ENCODE data around the gene CDC25A. TPM values are rescaled to one million over a fixed set of nuclear protein-coding genes. Genes with fewer than 3 reads are reported as not detected.

CDC25A gene
- total RNA-seq, 1 donor from 2014 or later = 9.1 TPM

- no peak for DNase-seq (ENCODE audit: low read depth in 2 of 2)
Measured at GRCh38 chr3:48196611-48197010, 8.4 kb upstream of the CDC25A start.

- DNase-seq (ENCODE audit: low read depth in 2 of 2) = peak in 1 of 2 donors; percentile 46
Measured at GRCh38 chr3:48194446-48195071, 6.3 kb upstream of the CDC25A start.

- no peak for DNase-seq (ENCODE audit: low read depth in 2 of 2)
Measured at GRCh38 chr3:48190911-48191310, 2.7 kb upstream of the CDC25A start.

GRCh38 chr3:48189321-48189720, 1.1 kb upstream of the CDC25A start:
- no peak for DNase-seq (ENCODE audit: low read depth in 2 of 2)

GRCh38 chr3:48187579-48188265, 495 bp downstream of the CDC25A start:
- DNase-seq (ENCODE audit: low read depth in 2 of 2) = peak in 1 of 2 donors; percentile 33

- peak in 1 of 2 donors; percentile 22 for DNase-seq (ENCODE audit: low read depth in 2 of 2)
Measured at GRCh38 chr3:48187301-48187578, 977 bp downstream of the CDC25A start.

DNA sequence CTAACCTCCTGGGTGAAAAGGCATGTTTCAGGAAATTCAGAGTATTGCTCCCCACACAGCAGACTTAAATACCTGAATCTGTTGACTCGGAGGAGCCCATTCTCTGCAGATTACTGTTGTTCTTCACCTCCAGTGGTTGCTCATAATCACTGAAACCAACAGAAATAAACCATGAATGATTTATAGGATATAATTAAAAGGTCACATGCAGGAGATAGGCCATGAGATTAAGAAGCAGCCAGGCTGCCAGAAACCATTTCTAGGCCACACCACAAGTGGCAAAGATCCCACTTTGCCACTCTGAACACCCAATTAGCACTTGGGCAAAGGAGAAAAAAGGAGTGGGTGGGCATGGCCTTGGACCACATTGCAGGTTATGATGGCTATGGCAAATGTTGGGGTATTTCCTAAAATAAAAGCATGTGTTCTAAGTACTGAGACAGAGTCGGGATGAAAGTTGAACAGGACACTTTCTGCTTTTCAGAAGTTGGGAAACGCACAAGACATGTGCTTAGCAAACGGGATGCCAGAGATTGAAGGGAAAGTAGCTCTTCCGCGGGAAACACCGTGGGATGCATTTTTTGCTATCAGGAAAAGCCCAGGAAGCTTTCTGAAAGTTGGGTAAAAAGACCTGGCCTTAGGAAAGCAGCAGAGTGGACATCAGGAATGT, 1.5 kb downstream of the CDC25A start:
- peak in 1 of 2 donors; percentile 17 for DNase-seq (ENCODE audit: low read depth in 2 of 2)

DNA sequence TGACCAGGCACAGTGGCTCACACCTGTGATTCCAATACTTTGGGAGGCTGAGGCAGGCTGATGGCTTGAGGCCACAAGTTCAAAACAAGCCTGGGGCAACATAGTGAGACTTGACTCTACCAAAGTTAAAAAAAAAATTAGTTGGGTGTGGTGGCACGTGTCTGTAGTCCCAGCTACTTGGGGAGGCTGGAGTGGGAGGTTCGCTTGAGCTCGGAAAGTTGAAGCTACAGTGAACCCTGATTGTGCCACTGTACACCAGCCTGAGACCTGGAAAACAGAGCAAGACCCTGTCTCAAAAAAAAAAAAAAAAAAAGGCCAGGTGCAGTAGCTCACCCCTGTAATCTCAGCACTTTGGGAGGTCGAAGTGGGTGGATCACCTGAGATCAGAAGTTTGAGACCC, 3.1 kb downstream of the CDC25A start:
- no peak for DNase-seq (ENCODE audit: low read depth in 2 of 2)

DNA sequence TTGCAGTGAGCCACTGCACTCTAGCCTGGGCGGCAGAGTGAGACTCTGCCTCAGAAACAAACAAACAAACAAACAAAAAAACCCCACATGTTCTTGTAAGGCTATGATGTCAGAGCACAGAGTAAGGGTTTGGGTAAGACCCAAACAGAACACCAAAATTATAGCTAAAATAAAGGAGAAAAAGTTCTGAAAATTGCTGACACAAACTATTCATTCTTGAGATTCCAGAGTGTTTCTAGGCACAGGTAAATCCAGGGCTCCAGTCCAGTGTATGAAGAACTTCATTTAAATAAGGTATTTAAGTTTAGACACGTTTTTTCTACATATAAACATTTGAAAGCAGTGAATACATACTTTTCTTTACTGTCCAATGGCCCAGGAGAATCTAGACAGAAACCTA, 3.9 kb downstream of the CDC25A start:
- no peak for DNase-seq (ENCODE audit: low read depth in 2 of 2)

- DNase-seq (ENCODE audit: low read depth in 2 of 2) = no peak
Measured at GRCh38 chr3:48180531-48181253, 7.5 kb downstream of the CDC25A start.

GRCh38 chr3:48180021-48180420, 8.2 kb downstream of the CDC25A start:
- DNase-seq (ENCODE audit: low read depth in 2 of 2) = no peak

- DNase-seq (ENCODE audit: low read depth in 2 of 2) = no peak
Measured at GRCh38 chr3:48178072-48178471, 10.1 kb downstream of the CDC25A start.

DNA sequence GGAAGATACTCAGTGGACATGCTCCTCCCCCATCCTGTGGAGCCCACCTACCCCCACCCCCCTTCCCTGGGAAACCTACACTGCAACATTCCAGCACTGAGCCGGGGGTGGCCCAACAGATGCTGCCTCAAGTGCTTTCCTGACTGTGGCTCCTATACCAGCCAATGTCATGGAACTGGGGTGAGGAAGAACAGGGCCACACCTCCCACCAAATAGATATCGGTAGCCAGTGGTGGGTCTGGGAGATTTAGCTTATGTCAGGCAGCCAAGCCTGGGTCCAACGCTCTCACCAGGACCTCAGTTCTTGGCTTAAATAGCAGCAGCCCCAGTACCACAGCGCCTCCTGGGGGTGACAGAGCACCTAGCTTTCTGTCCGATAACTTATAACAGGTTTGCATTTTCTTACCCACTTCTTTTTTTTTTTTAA, 30.3 kb downstream of the CDC25A start:
- peak; percentile 43 to 77 for DNase-seq (ENCODE audit: low read depth in 2 of 2)

DNA sequence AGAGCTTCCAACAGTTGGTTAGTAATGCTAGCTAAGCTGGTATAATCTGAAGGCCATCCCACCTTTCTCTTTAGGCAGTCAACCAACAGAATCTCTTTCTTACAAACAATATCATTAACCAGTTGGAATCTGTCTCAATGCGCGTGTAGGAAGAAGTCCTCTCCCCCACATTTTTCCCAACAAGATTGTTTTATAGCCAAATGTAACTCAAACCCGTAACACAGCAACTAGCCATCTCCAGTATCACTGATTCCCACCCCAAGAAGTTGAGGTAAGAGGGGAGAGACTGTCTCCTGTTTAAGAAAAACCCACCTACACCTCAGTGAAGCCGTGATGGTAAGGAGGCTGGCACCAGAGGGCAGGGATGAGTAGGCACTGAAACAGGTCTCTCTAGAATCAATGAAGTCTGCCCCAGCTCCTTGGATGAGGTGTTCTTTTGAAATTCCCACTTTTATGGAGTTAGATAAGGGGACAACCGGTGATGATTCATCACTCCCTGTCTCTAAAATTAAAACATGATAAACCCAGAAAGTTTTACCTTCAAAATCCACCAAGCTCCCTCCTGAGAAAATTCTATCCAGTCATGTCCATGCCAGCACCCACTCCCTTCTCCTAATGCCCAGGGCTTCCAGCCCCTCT, 30.9 kb downstream of the CDC25A start:
- no peak for DNase-seq (ENCODE audit: low read depth in 2 of 2)

GRCh38 chr3:48156163-48156562, 32.1 kb downstream of the CDC25A start:
- no peak for DNase-seq (ENCODE audit: low read depth in 2 of 2)

GRCh38 chr3:48155122-48155521, 33.1 kb downstream of the CDC25A start:
- peak in 1 of 2 donors; percentile 77 for DNase-seq (ENCODE audit: low read depth in 2 of 2)

DNA sequence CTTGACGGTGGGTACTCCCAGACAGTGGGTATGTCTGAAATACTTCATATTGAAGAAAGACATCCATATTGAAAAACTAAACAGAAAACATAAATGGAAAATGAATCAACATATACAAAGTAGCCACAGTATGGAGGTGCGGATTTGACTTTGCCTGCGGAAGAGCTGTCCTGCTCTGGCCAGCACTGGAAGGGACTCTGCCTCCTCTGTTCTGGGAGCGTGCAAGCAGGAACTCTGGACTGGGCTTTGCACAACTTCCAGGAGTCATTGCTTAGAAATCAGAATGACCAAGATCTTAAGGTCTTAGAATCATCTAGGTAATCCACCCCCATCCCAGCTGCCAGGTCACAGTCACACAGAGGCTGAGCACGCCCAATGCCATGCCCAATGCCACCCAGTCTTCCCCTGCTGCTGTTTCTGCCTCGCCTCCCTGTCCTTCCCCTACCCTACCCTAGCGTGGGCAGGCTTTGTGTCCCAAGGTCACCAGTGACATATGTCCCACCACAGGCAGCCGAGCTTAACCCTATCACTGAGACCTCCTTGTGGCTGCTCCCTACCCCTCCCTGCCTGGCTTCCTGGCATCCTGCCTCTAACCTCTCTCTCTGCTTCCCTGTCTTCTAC, 36.3 kb downstream of the CDC25A start:
- DNase-seq (ENCODE audit: low read depth in 2 of 2) = no peak

DNA sequence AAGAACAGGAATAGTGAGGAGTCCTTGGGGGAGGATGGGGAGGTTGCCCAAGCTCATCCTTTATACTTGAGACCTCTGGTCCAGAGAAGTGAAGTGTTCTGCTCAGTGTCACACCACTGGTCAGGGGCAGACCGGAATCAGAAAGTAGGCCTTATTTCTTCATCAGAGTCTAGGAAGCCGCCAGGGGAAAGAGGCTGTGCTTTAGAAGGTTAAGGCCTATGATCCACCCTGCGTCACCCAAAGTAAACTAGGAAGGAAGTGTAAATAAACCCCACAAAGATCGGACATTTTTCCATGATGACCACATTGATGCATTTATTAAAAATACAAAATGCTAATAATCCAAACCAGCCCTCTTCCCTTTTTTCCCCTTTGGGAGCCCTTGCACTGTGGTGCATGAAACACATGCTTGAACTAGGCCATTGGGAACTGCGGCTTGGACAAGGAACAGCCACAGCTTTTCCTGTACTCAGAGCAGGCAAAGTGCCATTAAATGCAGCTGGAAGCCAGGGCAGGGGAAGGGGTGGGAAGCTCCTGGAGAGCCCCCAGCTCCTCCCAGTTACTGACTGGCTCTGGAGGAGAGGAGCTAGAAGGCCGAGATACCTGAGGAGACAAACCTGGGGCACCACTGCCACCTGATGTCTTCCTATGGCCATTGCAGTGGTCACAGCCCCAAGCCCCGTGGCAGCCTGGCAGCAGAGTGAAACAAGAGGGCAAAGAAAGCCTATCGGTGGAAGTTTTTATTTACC, 37.0 kb downstream of the CDC25A start:
- DNase-seq (ENCODE audit: low read depth in 2 of 2) = peak; percentile 69 to 90

DNA sequence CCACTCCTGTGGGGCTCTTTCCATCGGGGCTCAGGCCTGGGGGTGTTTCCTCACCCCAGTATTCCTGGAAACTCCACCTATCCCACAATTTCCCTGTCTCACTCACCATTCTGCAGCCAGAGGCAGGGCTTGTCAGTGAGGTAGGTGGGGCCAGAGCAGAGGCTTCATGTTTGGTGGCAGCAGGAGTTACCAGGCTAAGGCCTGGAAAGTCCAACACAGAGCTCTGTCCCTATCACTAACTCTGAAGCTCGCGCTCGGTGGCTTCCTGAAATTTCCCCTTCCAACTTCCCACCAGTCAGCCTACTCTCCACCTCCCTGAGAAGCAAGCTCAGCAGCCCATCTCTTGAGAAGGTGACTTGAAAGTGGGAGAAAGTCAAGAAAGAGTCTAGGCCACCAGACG, 44.2 kb downstream of the CDC25A start:
- no peak for DNase-seq (ENCODE audit: low read depth in 2 of 2)

- DNase-seq (ENCODE audit: low read depth in 2 of 2) = no peak
Measured at GRCh38 chr3:48143567-48143966, 44.6 kb downstream of the CDC25A start.
